HepG2 (cell line): ENCODE measurements around the gene EPM2A. TPM values are rescaled to one million over a fixed set of nuclear protein-coding genes. Genes with fewer than 3 reads are reported as not detected.

Source experiments
- ATAC-seq: fragments of 200-7000 bp; cut with Tn5 transposase; 3 replicates; pipeline ENCODE4 v1.9.1; 2020; ENCODE audit warnings: mild to moderate bottlenecking, moderate library complexity
- BruUV-seq: library from RNA; stranded (reverse); fragments of 400-500 nt; replicated peaks from 2 replicates; lab custom pipeline; 2021; lab: Mats Ljungman, UMichigan
- CTCF ChIA-PET: fragments of 300-600 bp; formaldehyde crosslinking; extraction: SDS; loops from one replicate; lab custom pipeline; 2021; ENCODE audit warnings: low total read pairs, inconsistent platforms, low intra/inter-chr PET ratio; lab: Yijun Ruan, JAX
- POLR2A ChIA-PET: fragments of 350-600 bp; sonication (Branson Sonifier 250); formaldehyde crosslinking; loops from one replicate; lab custom pipeline; 2020; ENCODE audit warnings: antibody characterized with exemption, inconsistent platforms; lab: Yijun Ruan, JAX
- DNase-seq: peaks from one replicate; pipeline ENCODE4 v3.0.0-alpha.2; 2015; ENCODE audit warnings: low spot score
- FAIRE-seq: peaks from 3 replicates; lab custom pipeline; 2011; peaks lifted over from hg19 to GRCh38; lab: Jason Lieb, UNC
- H2AFZ ChIP-seq: one replicate; pipeline ENCODE4 v1.6.1; 2011; ENCODE audit warnings: low read length, inconsistent platforms
- H3K27ac ChIP-seq: fragments of 300-600 bp; 3 replicates; pipeline ENCODE4 v1.8.0; 2011; ENCODE audit warnings: mixed run types, mild to moderate bottlenecking, mixed read lengths, low read length, inconsistent platforms; ENCODE audit not compliant: insufficient read depth; ENCODE audit errors: extremely low read length
- H3K27me3 ChIP-seq, 2 experiments: fragments of 200-600 bp in 1 of 2; 2 replicates in 1 of 2; 3 replicates in 1 of 2; pipeline versions ENCODE4 v1.6.0 to v1.8.0; 2011; ENCODE audit warnings: low read length in 2 of 2, mild to moderate bottlenecking in 2 of 2, moderate library complexity in 2 of 2, inconsistent platforms in 1 of 2; ENCODE audit not compliant: insufficient read depth in 2 of 2, control insufficient read depth in 1 of 2
- H3K36me3 ChIP-seq, 2 experiments: fragments of 200-600 bp in 1 of 2; replicated peaks in 1 of 2; 2 replicates in 1 of 2; 3 replicates in 1 of 2; pipeline versions ENCODE4 v1.5.1 to v1.8.0; 2011; ENCODE audit warnings: low read length in 2 of 2, inconsistent platforms in 1 of 2; ENCODE audit not compliant: insufficient read depth in 2 of 2, control insufficient read depth in 1 of 2
- H3K4me1 ChIP-seq: 2 replicates; pipeline ENCODE4 v1.5.1; 2012; ENCODE audit warnings: low read length, inconsistent platforms; ENCODE audit not compliant: insufficient read depth
- H3K4me2 ChIP-seq: 2 replicates; pipeline ENCODE4 v1.6.0; 2011; ENCODE audit warnings: low read depth, low read length, inconsistent platforms
- H3K4me3 ChIP-seq, 3 experiments: fragments of 200-600 bp in 1 of 3; sonication (generic), shearing (Covaris generic) in 1 of 3; replicated peaks in 1 of 3; 2 replicates each; pipeline ENCODE4 v1.5.1; 2011 to 2016; ENCODE audit warnings: low read length in 3 of 3, inconsistent platforms in 2 of 3, low read depth in 2 of 3, mild to moderate bottlenecking in 2 of 3, control low read depth in 1 of 3, mixed read lengths in 1 of 3; ENCODE audit not compliant: insufficient read depth in 1 of 3
- H3K79me2 ChIP-seq: one replicate; pipeline ENCODE4 v1.6.1; 2011; ENCODE audit warnings: low read length, inconsistent platforms; ENCODE audit not compliant: insufficient read depth
- H3K9ac ChIP-seq: 2 replicates; pipeline ENCODE4 v1.6.0; 2011; ENCODE audit warnings: mild to moderate bottlenecking, low read depth, low read length, inconsistent platforms; ENCODE audit not compliant: insufficient read depth
- H3K9me3 ChIP-seq: 2 replicates; pipeline ENCODE4 v1.5.1; 2012; ENCODE audit warnings: mild to moderate bottlenecking, low read length
- H4K20me1 ChIP-seq: 2 replicates; pipeline ENCODE4 v1.6.0; 2011; ENCODE audit warnings: inconsistent platforms, mild to moderate bottlenecking, low read length, moderate library complexity; ENCODE audit not compliant: insufficient read depth
- MIER2 ChIP-seq: IDR thresholded peaks from 2 replicates; pipeline ENCODE4 v1.6.1; 2016; ENCODE audit warnings: missing biosample characterization, missing genetic modification reagents
- NR1H2 ChIP-seq: sonication (generic); formaldehyde crosslinking; IDR thresholded peaks from 2 replicates; pipeline ENCODE4 v1.8.1; 2022; ENCODE audit warnings: low read depth, missing genetic modification reagents, borderline replicate concordance
- NR3C1 ChIP-seq: sonication (generic); formaldehyde crosslinking; IDR thresholded peaks from 2 replicates; pipeline ENCODE4 v1.4.0; 2020; ENCODE audit warnings: missing genetic modification reagents
- PHF20 ChIP-seq: sonication (generic); formaldehyde crosslinking; IDR thresholded peaks from 2 replicates; pipeline ENCODE4 v1.5.0; 2020; ENCODE audit warnings: mild to moderate bottlenecking, missing genetic modification reagents
- SIX1 ChIP-seq: sonication (generic); formaldehyde crosslinking; IDR thresholded peaks from 2 replicates; pipeline ENCODE4 v1.4.0; 2020; ENCODE audit warnings: missing genetic modification reagents, borderline replicate concordance
- XBP1 ChIP-seq: sonication (generic); formaldehyde crosslinking; IDR thresholded peaks from 2 replicates; pipeline ENCODE4 v1.5.0; 2020; ENCODE audit warnings: missing genetic modification reagents
- WGBS: methylation state at CpG from one replicate; pipeline ENCODE4 v1.1.6; 2017; ENCODE audit warnings: low lambda C conversion rate; 5-methylcytosine and 5-hydroxymethylcytosine counted together
- in situ Hi-C: cut with HindIII; loops from 2 replicates; pipeline ENCODE4 v1.10.0; 2017; ENCODE audit warnings: low pct_unique_long_range_greater_than_20kb; ENCODE audit not compliant: extremely low pct_ligation_motif_present
- intact Hi-C: fragments of 100-400 bp; cut with micrococcal nuclease; formaldehyde crosslinking; loops from one replicate; pipeline ENCODE4 v1.10.0; 2022; ENCODE audit not compliant: unreplicated experiment
- polyA plus RNA-seq, 8 experiments: library from polyadenylated mRNA; depleted of rRNA in 3 of 8; stranded (reverse) in 7 of 8; unstranded in 1 of 8; fragments of >200 nt; fragmentation: Illumina TruSeq in 4 of 8; extraction: Trizol in 4 of 8; gene quantifications; 2 replicates each; pipeline versions ENCODE4 v1.2.1 to v1.2.3, GENCODE V29; 2011 to 2016; ENCODE audit warnings: low read depth in 4 of 8, missing spikeins in 1 of 8, mixed read lengths in 1 of 8; ENCODE audit not compliant: insufficient read depth in 1 of 8
- total RNA-seq, 5 experiments: library from RNA; depleted of rRNA; stranded (reverse); fragments of >200 nt; fragmentation: Illumina TruSeq; extraction: Trizol; gene quantifications; 2 replicates each; pipeline ENCODE4 v1.2.3, GENCODE V29; 2016; ENCODE audit warnings: low read depth in 1 of 5
- TF ChIP-seq, protein P1 (sequence below): sonication (generic); formaldehyde crosslinking; IDR thresholded peaks from 2 replicates; pipeline ENCODE4 v1.5.0; 2020; ENCODE audit warnings: missing genetic modification reagents
- TF ChIP-seq, protein P2 (sequence below): sonication (generic); formaldehyde crosslinking; IDR thresholded peaks from 2 replicates; pipeline ENCODE4 v1.5.0; 2020; ENCODE audit warnings: missing genetic modification reagents
- TF ChIP-seq, protein P3 (sequence below): sonication (generic); formaldehyde crosslinking; IDR thresholded peaks from 2 replicates; pipeline ENCODE4 v1.5.0; 2020; ENCODE audit warnings: missing genetic modification reagents, mild to moderate bottlenecking, borderline replicate concordance

The EPM2A gene
- total and polyA plus RNA-seq, 2 of the 13 experiments (the other 11 are each of a cell fraction or from before 2014, with no cell fraction given) = 4.6 to 9.2 TPM

DNA sequence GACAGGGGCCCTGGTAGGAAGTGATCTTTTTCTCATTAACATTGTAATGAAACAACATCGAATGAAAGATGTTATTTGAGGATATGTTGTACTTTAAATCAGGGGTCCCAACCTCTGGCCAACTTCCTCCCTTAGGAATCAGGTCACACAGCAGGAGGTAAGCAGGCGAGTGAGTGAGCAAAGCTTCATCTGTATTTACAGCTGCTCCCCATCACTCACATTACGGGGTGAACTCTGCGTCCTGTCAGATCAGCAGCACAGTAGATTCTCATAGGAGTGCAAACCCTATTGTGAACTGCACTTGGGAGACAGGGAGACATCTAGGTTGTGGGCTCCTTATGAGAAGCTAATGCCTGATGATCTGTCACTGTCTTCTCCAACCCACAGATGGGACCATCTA, 19.9 kb downstream of the EPM2A start:
- CTCF ChIA-PET = no interaction called here
- no peak for DNase-seq
- no peaks in the 10 kb centered on the region for H3K36me3 ChIP-seq
- no peaks in the 10 kb centered on the region for H3K9me3 ChIP-seq
- H3K4me3 ChIP-seq = no peak overlapping the region
- FAIRE-seq = no peak
- in situ Hi-C loops = no loop called here
- no peak overlapping the region for H3K4me2 ChIP-seq
- no peaks in the 10 kb centered on the region for H3K27me3 ChIP-seq
- POLR2A ChIA-PET = no interaction called here
- TF ChIP-seq PHF20 = no peak
- TF ChIP-seq MIER2 (CRISPR knock-in tag) = no peak
- TF ChIP-seq SIX1 (CRISPR knock-in tag) = no peak
- TF ChIP-seq, protein P1, sequence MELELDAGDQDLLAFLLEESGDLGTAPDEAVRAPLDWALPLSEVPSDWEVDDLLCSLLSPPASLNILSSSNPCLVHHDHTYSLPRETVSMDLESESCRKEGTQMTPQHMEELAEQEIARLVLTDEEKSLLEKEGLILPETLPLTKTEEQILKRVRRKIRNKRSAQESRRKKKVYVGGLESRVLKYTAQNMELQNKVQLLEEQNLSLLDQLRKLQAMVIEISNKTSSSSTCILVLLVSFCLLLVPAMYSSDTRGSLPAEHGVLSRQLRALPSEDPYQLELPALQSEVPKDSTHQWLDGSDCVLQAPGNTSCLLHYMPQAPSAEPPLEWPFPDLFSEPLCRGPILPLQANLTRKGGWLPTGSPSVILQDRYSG (CRISPR knock-in tag) = no peak
- no peak for TF ChIP-seq XBP1 (CRISPR knock-in tag)
- TF ChIP-seq, protein P2, sequence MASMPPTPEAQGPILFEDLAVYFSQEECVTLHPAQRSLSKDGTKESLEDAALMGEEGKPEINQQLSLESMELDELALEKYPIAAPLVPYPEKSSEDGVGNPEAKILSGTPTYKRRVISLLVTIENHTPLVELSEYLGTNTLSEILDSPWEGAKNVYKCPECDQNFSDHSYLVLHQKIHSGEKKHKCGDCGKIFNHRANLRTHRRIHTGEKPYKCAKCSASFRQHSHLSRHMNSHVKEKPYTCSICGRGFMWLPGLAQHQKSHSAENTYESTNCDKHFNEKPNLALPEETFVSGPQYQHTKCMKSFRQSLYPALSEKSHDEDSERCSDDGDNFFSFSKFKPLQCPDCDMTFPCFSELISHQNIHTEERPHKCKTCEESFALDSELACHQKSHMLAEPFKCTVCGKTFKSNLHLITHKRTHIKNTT (CRISPR knock-in tag) = no peak
- no peak for TF ChIP-seq NR1H2
- TF ChIP-seq, protein P3, sequence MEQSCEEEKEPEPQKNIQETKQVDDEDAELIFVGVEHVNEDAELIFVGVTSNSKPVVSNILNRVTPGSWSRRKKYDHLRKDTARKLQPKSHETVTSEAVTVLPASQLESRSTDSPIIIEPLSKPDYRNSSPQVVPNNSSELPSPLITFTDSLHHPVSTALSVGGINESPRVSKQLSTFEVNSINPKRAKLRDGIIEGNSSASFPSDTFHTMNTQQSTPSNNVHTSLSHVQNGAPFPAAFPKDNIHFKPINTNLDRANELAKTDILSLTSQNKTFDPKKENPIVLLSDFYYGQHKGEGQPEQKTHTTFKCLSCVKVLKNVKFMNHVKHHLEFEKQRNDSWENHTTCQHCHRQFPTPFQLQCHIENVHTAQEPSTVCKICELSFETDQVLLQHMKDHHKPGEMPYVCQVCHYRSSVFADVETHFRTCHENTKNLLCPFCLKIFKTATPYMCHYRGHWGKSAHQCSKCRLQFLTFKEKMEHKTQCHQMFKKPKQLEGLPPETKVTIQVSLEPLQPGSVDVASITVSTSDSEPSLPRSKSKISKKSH (CRISPR knock-in tag) = no peak
- TF ChIP-seq NR3C1 = no peak
- H2AFZ ChIP-seq = no peak overlapping the region
- ATAC-seq = no peak
- no peak overlapping the region for H3K9ac ChIP-seq
- whole genome bisulfite sequencing = 70% methylated on average over 4 of the region's 4 CpGs
- BruUV-seq = no TSS peak
- H4K20me1 ChIP-seq = no peaks in the 10 kb centered on the region
- H3K79me2 ChIP-seq = no peaks in the 10 kb centered on the region
- H3K27ac ChIP-seq = no peak overlapping the region
- intact Hi-C loops = no loop called here
- no peaks in the 10 kb centered on the region for H3K4me1 ChIP-seq
